ENCODE data around the gene INPP5K. TPM values are rescaled to one million over a fixed set of nuclear protein-coding genes. Genes with fewer than 3 reads are reported as not detected.
A peak's percentile ranks its signal among the peaks of the same experiment; 100 is the strongest.

INPP5K gene
- total RNA-seq, 1 donor from 2014 or later = 40.9 TPM

DNA sequence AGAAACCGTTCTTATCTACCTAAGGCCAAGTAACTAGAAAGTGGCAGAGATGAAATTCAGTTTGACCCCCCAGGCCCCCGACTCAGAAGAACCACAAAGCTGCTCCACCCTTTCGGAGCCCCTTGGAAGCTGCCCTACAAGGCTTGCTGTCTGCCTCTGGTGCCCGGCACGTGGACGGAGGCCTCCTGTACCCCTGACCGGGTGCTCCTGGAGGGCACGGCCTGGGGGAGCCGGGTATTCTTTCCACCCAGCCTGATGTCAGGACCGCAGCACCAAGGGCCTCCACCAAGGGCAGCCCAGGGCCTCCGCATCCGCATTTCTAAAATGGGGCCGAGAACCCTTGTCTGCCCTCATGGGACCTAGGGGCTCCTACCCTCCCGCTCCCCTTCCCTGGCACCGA is 44.9 kb downstream of the INPP5K start:
- peaks cover 38% of the 10 kb centered on the region for H3K36me3 Mint-ChIP-seq (ENCODE audit: low read depth, unreplicated experiment)
- H3K27ac Mint-ChIP-seq (ENCODE audit: unreplicated experiment) = no peak overlapping the region
- no peak overlapping the region for H3K4me3 Mint-ChIP-seq (ENCODE audit: unreplicated experiment)
- H3K9me3 Mint-ChIP-seq (ENCODE audit: unreplicated experiment) = no peaks in the 10 kb centered on the region
- peaks cover 8% of the 10 kb centered on the region for H3K27me3 Mint-ChIP-seq (ENCODE audit: unreplicated experiment)
- DNase-seq (ENCODE audit: low spot score) = no peak
- TF ChIP-seq, protein P1, sequence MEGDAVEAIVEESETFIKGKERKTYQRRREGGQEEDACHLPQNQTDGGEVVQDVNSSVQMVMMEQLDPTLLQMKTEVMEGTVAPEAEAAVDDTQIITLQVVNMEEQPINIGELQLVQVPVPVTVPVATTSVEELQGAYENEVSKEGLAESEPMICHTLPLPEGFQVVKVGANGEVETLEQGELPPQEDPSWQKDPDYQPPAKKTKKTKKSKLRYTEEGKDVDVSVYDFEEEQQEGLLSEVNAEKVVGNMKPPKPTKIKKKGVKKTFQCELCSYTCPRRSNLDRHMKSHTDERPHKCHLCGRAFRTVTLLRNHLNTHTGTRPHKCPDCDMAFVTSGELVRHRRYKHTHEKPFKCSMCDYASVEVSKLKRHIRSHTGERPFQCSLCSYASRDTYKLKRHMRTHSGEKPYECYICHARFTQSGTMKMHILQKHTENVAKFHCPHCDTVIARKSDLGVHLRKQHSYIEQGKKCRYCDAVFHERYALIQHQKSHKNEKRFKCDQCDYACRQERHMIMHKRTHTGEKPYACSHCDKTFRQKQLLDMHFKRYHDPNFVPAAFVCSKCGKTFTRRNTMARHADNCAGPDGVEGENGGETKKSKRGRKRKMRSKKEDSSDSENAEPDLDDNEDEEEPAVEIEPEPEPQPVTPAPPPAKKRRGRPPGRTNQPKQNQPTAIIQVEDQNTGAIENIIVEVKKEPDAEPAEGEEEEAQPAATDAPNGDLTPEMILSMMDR (IDR thresholded peaks at IDR 0.05; ENCODE audit: unreplicated experiment) = no peak
- H3K4me1 Mint-ChIP-seq (ENCODE audit: unreplicated experiment) = peaks cover 3% of the 10 kb centered on the region

DNA sequence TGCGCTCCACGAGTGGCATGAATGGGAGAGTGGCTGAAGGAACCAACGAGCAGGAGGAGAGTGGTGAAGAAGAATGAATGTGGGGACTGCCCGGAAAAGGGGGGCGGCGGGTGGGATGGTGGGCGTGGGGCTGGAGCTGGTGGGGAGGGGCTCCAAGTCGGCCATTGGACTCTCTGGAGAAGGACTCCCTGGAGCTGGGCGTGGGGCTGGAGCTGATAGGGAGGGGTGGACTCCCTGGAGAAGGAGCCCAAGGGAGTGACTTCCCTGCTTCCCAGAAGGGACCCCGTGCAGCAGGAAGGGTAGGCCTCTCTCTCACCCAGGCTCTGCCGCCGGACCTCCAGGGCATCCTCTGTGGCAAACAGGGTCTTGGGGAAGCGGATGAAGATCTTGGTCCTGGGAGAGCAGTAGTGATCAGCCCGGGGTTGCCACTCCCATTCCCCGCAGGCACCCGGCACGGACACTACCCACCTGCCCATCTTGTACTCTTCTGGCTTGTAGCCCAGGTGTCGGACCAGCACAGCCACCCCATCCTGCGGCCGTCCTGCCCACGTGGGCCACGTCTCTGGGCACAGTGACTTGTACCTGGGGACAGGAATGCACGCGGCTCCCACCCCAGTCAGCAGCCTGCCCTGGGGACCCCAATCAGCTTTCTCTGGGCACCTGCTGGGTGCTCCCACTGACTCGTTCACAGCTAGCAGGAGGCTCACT is 45.5 kb downstream of the INPP5K start:
- H3K27me3 Mint-ChIP-seq (ENCODE audit: unreplicated experiment) = peaks cover 8% of the 10 kb centered on the region
- no peaks in the 10 kb centered on the region for H3K9me3 Mint-ChIP-seq (ENCODE audit: unreplicated experiment)
- H3K36me3 Mint-ChIP-seq (ENCODE audit: low read depth, unreplicated experiment) = peaks cover 38% of the 10 kb centered on the region
- no peak for DNase-seq (ENCODE audit: low spot score)
- no peak overlapping the region for H3K4me3 Mint-ChIP-seq (ENCODE audit: unreplicated experiment)
- TF ChIP-seq, protein P1 (IDR thresholded peaks at IDR 0.05; ENCODE audit: unreplicated experiment) = no peak
- H3K27ac Mint-ChIP-seq (ENCODE audit: unreplicated experiment) = no peak overlapping the region
- H3K4me1 Mint-ChIP-seq (ENCODE audit: unreplicated experiment) = peaks cover 3% of the 10 kb centered on the region

DNA sequence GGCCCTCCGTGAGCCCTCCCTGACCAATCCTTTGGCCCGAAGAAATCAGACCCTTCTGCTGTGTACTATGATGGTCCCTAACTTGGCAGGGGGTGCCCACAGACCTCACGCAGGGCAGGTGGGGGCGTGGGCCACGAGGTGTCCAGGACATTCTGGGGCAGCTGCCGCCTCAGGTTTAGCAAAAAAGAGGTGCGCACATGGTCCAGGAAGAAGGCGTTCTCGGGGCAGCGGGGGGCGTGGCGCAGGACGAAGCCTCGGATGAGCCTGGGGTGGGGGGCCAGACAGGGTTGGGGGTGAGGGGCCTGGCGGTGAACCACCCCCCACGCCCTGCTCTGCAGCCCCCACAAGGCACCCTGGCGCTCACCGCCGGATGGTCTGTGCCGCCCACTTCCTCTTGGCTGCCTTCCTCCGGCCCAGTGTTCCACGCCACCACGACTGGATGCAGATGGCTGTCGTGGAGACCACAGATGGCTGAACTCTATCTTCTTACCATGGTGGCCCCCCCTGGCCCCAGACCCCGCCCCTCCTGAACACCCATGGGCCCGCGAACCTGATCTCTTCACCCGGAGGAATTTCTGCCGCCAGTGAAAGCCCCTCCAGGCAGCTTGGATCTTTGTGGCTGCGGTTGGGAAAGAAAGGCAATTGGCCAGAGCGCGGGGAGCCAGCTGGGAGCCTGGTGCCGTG is 46.2 kb downstream of the INPP5K start:
- peaks cover 8% of the 10 kb centered on the region for H3K27me3 Mint-ChIP-seq (ENCODE audit: unreplicated experiment)
- no peak overlapping the region for H3K4me3 Mint-ChIP-seq (ENCODE audit: unreplicated experiment)
- H3K27ac Mint-ChIP-seq (ENCODE audit: unreplicated experiment) = no peak overlapping the region
- no peaks in the 10 kb centered on the region for H3K4me1 Mint-ChIP-seq (ENCODE audit: unreplicated experiment)
- TF ChIP-seq, protein P1 (IDR thresholded peaks at IDR 0.05; ENCODE audit: unreplicated experiment) = no peak
- no peak for DNase-seq (ENCODE audit: low spot score)
- no peaks in the 10 kb centered on the region for H3K9me3 Mint-ChIP-seq (ENCODE audit: unreplicated experiment)
- peaks cover 34% of the 10 kb centered on the region for H3K36me3 Mint-ChIP-seq (ENCODE audit: low read depth, unreplicated experiment)

DNA sequence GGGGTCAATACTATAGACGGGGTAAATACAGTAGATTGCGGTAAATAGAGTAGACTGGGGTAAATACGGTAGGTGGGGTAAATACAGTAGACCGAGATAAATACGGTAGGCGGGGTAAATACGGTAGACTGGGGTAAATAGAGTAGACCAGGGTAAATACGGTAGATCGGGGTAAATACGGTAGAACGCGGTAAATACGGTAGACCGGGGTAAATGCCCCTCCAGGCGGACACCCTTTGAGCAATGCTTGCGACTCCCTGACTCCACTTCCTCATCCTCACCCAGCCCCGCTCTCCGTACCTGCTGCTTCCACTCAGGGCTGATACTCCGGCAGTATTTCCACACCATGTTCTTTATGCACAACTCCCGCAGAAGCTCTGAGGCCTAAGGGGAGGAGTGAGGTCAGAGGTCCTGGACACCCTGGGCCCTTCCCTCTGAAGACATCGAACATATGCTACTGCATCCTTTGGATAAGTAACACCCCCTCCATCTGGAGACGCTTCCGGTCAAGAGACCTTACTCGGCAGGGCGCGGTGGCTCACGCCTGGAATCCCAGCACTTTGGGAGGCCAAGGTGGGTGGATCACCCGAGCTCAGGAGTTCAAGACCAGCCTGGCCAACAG is 47.1 kb downstream of the INPP5K start:
- no peak for DNase-seq (ENCODE audit: low spot score)
- Mint-ChIP-seq H3K27me3 (ENCODE audit: unreplicated experiment) (peaks cover 8% of the 10 kb centered on the region), H3K4me1 (ENCODE audit: unreplicated experiment) (no peaks in the 10 kb centered on the region), H3K27ac (ENCODE audit: unreplicated experiment) (peak overlapping the region; percentile 30), H3K36me3 (ENCODE audit: low read depth, unreplicated experiment) (peaks cover 37% of the 10 kb centered on the region), H3K4me3 (ENCODE audit: unreplicated experiment) (peak overlapping the region; percentile 63), H3K9me3 (ENCODE audit: unreplicated experiment) (no peaks in the 10 kb centered on the region)
- TF ChIP-seq, protein P1 (IDR thresholded peaks at IDR 0.05; ENCODE audit: unreplicated experiment) = no peak
